Stimulated activated CD4-positive, alpha-beta T cell treated with anti-CD3 and anti-CD28 coated beads, Interleukin-12 subunit alpha, Interleukin-12 subunit beta, amount 100 ng/mL, for 24 hours (primary cell): ENCODE data around the gene PACSIN3.
A peak's percentile ranks its signal among the peaks of the same experiment; 100 is the strongest.
"Not testable (repeated sequence)": the region's sequence is repeated elsewhere in the genome, so short reads cannot be mapped to it uniquely, and the experiment has no call there.

ENCODE experiments used
- DNase-seq, 2 experiments: peaks; one replicate each; pipeline ENCODE4 v3.0.0-alpha.2; 2020; ENCODE audit warnings: low read depth in 2 of 2

The PACSIN3 gene

DNA sequence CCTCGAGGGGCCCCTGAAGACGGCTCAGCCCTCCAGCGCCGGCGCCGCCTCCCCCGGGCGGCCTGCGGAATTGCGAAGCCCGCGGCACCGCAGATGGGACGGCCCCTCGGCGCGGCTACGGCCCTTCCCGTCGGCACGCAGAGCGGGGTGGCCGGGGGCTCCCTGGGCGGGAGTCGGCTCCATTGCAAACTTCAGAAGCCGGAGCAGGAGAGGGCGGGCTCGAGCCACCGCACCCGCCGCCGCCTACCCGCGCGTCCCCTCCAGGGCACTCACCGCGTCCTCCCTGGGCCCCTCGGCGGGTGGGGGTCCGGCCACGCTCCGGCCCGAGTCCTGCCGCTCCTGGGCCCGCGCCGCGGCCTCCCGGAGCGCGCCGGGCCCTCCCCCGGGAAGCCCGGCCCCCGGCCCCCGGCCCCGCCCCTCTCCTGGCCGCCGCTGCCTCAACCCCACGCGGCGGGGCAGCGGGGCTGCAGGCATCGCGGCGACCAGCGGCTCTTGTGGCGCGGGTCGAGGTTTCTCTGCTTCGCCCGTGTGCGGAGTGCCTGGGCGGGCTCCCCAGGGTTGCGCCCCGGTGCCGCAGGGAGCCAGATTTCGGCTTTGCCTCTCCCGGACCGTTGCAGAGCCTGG is at the start of gene PACSIN3:
Gene PACSIN3 (minus strand): TSS at position 359 of the 624 bp plus-strand sequence. CDS start 3,707 bp downstream, outside the sequence.
- peak in 1 of 2 experiments; percentile 44 for DNase-seq

DNA sequence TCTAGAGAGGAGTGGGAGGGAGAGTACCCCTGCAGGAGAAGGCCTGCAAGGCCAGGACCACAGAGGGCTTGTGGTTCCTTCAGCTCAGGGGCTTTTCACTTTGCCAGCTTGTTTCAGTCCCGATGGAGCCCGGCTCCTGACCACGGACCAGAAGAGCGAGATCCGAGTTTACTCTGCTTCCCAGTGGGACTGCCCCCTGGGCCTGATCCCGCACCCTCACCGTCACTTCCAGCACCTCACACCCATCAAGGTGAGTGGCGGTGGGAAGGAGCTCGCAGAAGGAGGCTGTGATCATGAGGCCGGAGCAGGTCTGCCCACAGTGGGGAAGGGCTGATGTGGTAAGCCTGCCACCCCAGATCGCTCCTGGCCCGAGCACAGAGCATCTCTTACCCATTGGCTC is 48.9 kb upstream of the PACSIN3 start:
- DNase-seq: no peak

DNA sequence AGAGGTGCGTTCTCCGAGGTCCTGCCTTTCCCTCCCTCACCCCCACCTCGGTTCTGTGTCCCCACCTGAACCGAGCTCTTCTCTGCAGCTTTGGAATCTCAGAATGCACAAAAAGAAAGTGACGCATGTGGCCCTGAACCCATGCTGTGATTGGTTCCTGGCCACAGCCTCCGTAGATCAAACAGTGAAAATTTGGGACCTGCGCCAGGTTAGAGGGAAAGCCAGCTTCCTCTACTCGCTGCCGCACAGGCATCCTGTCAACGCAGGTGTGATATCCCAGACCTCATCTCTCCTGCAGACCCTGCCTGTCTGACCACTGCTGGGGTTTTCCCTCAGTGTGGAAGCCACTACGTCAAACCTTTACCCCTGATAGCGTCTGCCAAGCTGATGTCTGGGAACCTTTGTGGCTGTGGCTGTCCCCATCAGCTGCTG is 48.5 kb upstream of the PACSIN3 start:
- DNase-seq: peak in 1 of 2 experiments; percentile 31

DNA sequence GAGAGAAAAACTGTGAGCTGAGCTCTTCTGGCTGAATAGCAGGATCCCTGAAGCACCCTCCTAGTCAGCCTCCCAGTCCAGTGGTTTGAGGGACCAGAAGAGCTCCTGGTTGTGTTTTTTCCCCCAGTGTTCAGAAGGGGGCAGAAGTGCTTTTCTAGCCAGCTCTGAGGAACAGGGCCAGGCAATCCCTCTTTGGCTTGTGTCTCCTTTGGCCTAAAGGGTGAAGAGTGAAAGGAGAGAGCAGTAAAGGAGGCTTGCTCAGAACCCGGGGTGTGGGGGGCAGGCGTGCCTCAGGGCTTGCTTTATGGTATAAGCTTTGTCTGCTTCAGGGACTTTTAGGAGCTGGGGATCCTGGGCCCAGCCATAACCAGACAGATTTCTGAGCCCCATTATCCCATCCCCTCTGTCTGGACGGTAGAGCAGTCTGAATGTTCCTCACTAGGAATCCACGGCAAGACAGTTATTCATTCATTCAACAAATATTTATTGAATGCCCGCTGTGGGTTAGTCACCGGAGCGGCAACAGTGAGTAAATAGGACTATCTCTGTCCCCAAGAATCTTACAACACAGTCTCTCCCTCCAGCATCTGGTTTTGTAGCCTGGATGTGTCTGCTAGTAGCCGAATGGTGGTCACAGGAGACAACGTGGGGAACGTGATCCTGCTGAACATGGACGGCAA is 47.9 kb upstream of the PACSIN3 start:
- no peak for DNase-seq

DNA sequence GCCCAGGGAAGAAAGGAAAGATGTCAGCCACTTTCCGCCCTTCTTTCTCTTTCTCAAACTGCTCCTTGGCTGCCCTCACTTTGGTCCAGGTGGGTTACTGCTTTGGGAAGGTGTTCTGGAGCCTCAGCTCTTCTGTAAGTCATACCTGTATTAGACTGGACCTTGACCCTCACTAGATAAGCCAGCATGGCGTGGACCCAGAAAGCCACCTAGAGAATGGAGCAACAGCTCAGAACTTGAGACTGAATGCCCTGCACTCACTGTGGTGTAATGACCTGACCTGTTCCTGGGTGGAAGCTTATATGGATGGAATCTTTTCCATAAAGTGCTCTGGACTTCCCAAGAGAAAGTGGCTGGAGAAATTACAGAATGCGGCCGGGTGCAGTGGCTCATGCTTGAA is 46.8 kb upstream of the PACSIN3 start:
- no peak for DNase-seq

DNA sequence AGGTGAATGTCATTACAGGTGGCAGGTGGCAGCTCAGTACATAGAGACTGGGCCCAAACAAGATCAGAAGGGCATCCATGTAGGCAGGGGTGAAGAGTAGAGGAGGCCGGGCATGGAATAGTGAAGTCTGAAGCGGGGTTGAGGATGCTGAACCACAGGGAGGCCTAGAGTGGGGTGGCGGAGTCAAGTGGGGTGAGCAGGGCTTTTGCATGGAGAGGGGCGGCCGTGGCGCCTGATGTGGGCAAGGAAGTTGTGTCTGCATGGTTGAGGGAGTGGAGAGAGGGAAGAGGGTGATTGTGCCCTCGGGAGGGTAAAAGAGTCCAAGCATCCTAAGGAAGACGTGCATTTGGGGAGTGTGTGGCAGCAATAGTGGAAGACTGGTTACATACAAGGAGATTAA is 42.9 kb upstream of the PACSIN3 start:
- no peak for DNase-seq

DNA sequence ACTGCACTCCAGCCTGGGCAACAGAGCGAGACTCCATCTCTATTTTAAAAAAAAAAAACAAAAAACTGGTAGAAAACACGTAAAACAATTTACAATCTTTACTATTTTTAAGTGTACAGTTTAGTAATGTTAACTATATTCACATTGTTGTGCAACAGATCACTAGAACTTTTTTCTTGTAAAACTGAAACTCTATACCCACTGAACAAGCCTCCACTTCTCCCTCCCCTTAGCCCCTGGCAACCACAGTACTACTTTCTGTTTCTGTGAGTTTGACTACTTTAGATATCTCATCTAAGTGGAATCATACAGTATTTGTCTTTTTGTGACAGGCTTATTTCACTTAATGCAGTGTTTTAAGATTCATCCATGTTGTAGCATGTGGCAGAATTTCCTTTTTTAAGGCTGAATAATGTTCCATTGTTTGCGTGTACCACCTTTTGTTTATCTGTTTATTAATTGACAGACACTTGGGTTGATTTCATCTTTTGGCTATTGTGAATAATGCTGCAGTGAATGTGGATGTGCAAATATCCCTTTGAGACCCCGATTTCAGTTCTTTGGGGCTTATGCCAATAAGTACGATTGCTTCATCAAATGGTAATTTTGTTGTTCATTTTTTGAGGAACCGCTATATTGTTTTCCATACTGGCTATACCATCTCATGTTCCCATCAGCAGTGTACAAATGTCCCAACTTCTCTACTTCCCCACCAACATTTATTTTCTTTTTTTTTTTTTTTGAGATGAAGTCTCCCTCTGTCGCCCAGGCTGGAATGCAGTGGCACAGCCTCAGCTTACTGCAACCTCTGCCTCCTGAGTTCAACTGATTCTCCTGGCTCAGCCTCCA is 39.5 kb upstream of the PACSIN3 start:
- DNase-seq: no peak

DNA sequence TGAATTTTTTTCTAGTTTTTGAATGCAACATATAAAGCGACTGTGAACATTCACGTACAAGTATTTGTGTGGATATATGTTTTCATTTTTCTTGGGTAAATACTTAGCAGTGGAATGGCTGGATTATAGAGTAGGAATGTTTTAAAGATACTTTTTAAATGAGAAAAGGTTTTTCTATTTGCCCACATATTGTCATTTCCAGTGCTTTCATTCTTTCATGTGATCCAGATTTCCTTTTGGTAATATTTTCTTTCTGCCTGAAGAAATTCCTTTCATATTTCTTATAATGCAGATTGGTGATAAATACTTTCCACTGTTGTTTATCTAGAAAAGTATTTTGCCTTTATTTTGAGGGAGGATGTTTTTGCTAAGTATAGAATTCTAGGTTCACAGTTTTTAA is 36.5 kb upstream of the PACSIN3 start:
- no peak for DNase-seq

DNA sequence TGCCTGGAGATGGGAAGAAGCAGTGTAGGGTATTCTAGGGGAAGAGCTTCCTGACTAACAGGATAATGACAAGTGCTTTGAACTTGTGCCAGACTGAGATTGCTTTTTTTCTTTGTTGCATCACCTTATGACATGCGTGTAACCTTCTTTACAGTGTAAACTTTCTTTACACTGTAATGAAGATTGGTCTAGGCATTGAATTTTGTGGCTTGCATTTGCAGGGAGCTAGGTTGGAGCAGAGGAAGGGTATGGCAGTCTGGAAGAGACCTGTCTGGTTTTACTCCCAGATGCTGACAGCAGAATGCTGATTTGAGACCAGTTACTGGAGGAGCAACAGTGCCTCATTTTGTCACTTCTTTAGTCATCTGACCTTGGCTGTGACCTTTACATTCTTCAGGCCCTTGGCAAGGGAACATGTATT is 34.2 kb upstream of the PACSIN3 start:
- DNase-seq: no peak

DNA sequence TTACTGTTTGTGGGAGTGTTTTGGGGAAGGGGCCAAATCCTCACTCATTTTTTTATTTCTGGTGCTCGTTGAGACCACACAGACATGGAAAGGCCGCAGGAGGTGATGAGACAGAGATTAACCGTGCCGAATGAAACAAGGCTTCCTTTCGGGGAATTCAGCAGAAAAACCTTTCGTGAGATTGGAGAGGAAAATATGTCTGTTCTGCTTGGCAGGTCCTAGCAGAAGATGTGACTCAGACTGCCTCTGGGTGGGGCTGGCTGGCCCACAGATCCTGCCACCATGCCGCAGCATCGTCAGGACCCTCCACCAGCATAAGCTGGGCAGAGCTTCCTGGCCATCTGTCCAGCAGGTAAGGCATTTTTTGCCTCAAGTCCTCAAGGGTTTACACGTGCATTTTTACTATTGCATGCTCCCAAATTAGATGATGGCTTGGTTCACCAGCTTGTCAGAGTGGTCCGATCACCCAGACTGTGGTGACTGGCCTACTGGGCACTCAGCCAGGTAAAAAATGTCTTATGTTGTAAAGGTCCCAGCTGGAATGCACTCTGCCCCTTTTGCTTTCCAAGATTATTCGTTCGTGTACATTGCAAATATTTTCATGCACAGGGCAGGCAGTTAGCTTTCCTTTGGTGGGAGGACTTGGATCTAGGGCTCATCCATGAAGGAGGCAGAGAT is 30.0 kb upstream of the PACSIN3 start:
- DNase-seq: peak; percentile 49 to 63

DNA sequence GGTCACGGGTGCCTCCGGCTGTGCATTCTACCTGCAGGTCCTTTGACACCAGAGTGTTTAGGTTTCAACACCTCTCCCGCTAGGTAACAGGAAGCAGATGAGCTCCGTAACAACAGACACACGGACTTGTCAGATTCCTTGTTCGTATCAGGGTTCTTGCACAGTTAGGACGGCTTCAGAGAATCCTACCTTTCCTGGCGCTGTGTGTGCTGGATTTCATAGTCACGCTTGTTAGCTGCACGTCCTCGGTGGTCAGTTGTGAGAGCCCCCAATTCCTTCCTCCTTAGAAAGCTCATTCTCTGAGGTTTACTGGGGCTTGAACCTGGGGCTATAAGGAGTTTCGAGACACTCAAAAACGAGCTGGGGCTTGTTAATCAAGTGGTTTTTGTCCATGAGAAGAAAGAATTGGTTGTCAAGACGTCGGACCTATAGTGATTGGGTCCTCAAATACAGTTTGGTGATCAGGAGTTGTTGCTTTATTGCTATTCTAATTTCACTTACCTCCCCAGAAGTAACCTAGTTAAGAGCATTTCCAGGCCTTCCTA is 29.2 kb upstream of the PACSIN3 start:
- DNase-seq: no peak

DNA sequence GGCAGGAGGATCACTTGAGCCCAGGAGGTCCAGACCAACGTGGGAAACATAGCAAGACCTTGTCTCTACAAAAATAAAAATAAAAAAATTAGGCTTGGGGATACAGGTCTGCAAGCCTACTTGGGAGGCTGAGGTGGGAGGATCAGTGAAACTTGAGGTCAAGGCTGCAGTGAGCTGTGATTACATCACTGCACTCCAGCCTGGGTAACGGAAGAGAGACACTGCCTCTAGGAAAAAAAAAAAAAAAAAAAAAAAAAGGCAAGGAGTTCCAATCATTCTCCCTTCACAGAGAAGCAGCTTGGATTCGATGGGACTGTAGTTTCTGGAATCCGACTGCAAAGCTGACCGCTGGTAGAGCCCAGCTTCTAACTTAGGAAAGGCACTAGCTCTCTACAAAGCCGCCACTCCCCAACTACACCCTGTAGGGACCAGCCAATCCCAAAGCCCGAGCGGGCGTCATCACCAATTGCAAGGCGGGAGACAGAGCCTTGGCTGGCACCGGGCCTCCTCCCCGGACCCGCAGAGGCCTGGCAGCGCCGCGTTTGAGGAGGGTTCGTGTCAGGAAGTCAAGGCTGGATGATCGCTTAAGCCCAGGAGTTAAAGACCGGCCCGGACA is 27.8 kb upstream of the PACSIN3 start:
- DNase-seq: peak; percentile 65 to 79

DNA sequence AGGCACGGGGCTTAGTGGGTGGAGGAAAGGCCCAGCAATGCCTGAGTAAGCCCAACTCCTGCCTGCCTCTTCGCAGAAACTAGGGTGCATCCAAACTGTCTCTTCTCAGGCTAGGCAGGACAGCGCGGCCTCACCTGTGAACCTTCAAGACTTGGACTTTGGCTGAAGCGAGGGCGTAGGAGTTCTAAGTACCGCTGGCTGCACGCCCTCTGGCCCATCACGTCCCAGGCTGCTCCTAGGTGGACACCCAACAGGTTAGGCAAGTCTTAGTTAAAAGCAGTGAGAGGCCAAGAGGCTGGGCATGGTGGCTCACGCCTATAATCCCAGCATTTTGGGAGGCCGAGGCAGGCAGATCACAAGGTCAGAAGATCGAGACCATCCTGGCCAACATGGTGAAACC is 26.7 kb upstream of the PACSIN3 start:
- DNase-seq: no peak

DNA sequence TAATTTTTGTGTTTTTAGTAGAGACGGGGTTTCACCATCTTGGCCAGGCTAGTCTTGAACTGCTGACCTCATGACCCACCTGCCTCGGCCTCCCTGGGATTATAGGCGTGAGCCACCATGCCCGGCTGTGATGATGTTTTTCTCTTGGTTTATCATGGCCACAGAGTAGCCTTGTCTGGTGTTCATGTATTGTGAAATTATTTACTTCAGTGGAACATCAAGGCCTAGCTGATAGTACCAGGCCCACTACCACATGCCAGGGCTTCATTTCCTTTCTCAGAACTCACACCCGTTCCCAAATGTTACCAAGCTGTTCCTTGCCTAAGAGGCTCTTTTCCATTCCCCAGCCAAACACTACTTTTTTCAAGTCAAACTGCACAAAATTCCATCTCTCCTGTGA is 22.4 kb upstream of the PACSIN3 start:
- DNase-seq: no peak

DNA sequence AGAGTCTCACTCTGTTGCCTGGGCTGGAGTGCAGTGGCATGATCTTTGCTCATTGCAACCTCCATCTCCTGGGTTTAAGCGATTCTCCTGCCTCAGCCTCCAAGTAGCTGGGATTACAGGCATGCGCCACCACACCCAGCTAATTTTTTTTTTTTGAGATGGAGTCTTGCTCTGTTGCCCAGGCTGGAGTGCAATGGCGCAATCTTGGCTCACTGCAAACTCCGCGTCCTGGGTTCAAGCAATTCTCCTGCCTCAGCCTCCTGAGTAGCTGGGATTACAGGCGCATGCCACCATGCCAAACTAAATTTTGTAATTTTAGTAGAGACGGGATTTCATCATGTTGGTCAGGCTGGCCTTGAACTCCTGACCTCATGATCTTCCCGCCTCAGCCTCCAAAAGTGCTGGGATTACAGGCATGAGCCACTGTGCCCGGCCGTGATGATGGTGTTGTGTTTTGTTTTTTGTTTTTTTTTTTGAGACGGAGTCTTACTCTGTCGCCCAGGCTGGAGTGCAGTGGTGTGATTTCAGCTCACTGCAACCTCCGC is 21.8 kb upstream of the PACSIN3 start:
- not testable (repeated sequence) for DNase-seq

DNA sequence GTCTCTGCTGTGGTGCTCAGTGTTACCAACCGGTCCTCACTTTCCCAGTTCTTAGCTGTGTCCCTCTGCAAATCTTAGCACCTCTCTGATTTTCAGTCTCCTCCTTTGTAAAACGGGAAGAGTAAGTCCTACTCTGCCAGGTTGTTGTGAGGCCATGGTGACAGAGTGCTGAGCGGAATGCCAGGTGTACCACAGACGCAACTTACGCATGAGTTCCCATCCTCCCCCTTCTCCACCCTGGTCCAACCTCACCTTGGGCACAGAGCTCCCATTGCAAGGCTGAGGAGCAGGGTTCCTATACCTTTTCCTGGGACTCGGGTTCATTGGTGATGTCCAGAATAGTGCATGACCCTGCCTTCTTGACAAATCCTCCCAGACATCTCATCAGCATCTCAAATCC is 21.2 kb upstream of the PACSIN3 start:
- no peak for DNase-seq

DNA sequence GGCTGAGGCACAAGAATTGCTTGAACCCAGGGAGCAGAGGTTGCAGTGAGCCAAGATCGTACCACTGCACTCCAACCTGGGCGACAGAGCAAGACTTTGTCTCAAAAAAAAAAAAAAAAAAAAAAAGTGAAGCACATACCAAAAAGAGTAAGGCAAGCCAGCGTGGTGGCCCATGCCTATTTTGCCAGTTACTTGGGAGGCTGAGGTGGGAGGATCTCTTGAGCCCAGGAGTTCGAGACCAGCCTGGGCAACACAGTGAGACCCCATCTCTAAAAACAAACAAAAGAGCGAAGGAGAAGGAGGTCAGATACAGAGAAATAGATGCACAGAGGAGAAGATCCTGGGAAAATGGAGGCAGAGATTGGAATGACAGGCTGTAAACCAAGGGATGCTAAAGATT is 20.3 kb upstream of the PACSIN3 start:
- DNase-seq: not testable (repeated sequence)

DNA sequence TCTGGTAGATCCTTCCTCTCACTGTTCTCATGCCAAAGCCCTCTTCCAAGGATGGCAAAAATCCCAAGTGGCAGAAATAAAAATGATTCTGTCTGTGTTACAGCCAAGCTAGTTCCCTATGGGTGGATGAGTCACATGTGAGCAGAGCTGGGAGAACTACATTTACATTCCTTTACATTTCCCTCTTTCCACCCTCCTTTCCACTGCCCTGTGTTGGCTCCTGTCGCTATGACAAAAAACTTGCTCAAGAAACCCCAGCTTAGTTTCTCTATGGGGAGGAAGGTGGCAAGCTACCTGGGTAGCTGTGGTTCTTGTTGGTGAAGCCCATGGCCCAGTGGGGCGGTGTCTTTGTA is 18.4 kb upstream of the PACSIN3 start:
- no peak for DNase-seq

DNA sequence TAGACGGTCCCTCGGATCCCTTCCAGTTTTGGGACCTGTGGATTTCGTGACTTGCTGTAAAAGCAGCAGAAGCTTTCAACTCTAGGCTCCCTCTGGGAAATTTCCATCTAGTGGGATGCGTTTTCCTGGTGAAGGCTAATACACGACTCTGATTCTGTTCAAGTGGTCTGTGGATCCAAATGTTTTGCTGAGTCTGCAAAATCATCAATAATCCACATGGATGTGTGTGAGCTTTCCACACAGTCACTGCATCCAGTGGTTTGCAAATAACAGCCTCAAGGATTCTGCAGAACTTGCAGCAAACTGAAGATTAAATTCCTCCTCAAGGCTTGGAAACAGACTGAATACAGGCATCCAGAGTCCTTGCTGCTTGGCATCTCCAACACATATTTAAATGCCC is 16.3 kb upstream of the PACSIN3 start:
- no peak for DNase-seq

DNA sequence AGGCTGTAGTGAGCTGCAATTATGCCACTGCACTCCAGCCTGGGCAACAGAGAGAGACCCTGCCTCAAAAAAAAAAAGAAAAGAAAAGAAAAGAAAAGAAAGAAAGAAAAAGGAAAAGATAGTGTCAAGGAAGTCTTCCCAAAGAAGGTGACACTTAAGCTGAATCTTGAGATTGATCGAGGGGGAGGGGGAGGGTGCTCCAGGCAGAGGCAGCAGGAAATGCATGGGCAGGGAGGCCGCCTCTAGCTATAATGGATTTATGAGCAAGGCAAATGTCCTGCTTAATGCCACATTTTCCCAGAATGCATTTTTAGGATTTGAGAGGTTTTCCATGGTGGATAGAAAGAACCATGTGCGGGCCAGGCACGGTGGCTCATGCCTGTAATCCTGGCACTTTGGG is 14.8 kb upstream of the PACSIN3 start:
- no peak for DNase-seq

DNA sequence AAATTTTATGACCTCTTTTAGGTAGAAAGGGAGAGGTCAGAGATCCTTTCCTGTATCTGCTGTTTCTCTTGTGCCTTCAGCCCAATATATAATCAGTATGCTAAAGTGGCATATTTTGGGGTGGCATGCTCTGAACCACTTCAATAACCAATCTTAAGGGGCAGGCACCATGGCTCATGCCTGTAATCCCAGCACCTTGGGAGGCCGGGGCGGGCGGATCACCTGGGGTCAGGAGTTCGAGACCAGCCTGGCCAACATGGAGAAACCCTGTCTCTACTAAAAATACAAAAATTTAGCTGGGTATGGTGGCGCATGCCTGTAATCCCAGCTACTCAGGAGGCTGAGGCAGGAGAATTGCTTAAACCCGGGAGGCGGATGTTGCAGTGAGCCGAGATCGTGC is 11.9 kb upstream of the PACSIN3 start:
- DNase-seq: not testable (repeated sequence)
